Activated CD4-positive, alpha-beta T cell treated with anti-CD3 and anti-CD28 coated beads, Interleukin-2, amount 10 ng/mL, durations not matched to agents 7 days and 5 days (primary cell): ENCODE data around the gene N4BP2. TPM values are rescaled to one million over a fixed set of nuclear protein-coding genes. Genes with fewer than 3 reads are reported as not detected.

ENCODE experiments used
- CTCF ChIA-PET: fragments of 350-600 bp; sonication (Branson Sonifier 250); formaldehyde crosslinking; loops from one replicate; lab custom pipeline; 2021; ENCODE audit warnings: antibody characterized with exemption; lab: Charles Lee
- POLR2A ChIA-PET: fragments of 350-600 bp; sonication (Branson Sonifier 250); formaldehyde crosslinking; loops from one replicate; lab custom pipeline; 2021; ENCODE audit warnings: antibody characterized with exemption; lab: Charles Lee
- DNase-seq: peaks from one replicate; pipeline ENCODE4 v3.0.0-alpha.2; 2020
- H3K27ac Mint-ChIP-seq: one replicate; pipeline ENCODE4 v1.8.0; 2021; ENCODE audit warnings: mild to moderate bottlenecking, moderate library complexity, mixed read lengths
- H3K27me3 Mint-ChIP-seq: one replicate; pipeline ENCODE4 v1.8.0; 2021; ENCODE audit warnings: mixed read lengths
- H3K36me3 Mint-ChIP-seq: one replicate; pipeline ENCODE4 v1.8.0; 2021; ENCODE audit warnings: low read depth, mixed read lengths
- H3K4me1 Mint-ChIP-seq: one replicate; pipeline ENCODE4 v1.8.0; 2021; ENCODE audit warnings: mixed read lengths
- H3K4me3 Mint-ChIP-seq: one replicate; pipeline ENCODE4 v1.8.0; 2021; ENCODE audit warnings: mild to moderate bottlenecking, moderate library complexity, mixed read lengths
- H3K9me3 Mint-ChIP-seq: one replicate; pipeline ENCODE4 v1.8.0; 2021; ENCODE audit warnings: mixed read lengths
- total RNA-seq, 2 experiments: library from RNA; stranded (reverse); gene quantifications; one replicate each; pipeline ENCODE4 v1.2.3, GENCODE V29; 2021

The N4BP2 gene
- total RNA-seq, 2 experiments from 2014 or later = 32.2 to 39.2 TPM

GRCh38 chr4:40168070-40168469 lies 111.4 kb downstream of the N4BP2 start:
- peaks cover 14% of the 10 kb centered on the region for H3K4me1 Mint-ChIP-seq
- ChIA-PET CTCF (no interaction called here), POLR2A (no interaction called here)
- peaks cover 43% of the 10 kb centered on the region for H3K36me3 Mint-ChIP-seq
- no peak overlapping the region for H3K4me3 Mint-ChIP-seq
- no peak overlapping the region for H3K27ac Mint-ChIP-seq
- H3K27me3 Mint-ChIP-seq = no peaks in the 10 kb centered on the region
- no peak for DNase-seq
- peaks cover 9% of the 10 kb centered on the region for H3K9me3 Mint-ChIP-seq

GRCh38 chr4:40170588-40170987 lies 113.9 kb downstream of the N4BP2 start:
- ChIA-PET POLR2A (no interaction called here), CTCF (interaction anchor here (2.0 kb wide), 1 partner anchor 155 kb away, joined by 4 read pairs; no protein-coding TSS in a partner anchor)
- no peak for DNase-seq
- H3K36me3 Mint-ChIP-seq = peaks cover 29% of the 10 kb centered on the region
- H3K4me3 Mint-ChIP-seq = no peak overlapping the region
- H3K27me3 Mint-ChIP-seq = no peaks in the 10 kb centered on the region
- H3K4me1 Mint-ChIP-seq = peaks cover 28% of the 10 kb centered on the region
- H3K9me3 Mint-ChIP-seq = peaks cover 9% of the 10 kb centered on the region
- H3K27ac Mint-ChIP-seq = no peak overlapping the region

GRCh38 chr4:40173470-40173875 lies 116.8 kb downstream of the N4BP2 start:
- DNase-seq = peak; percentile 26
- Mint-ChIP-seq H3K4me3 (peak overlapping the region; percentile 42), H3K4me1 (peaks cover 31% of the 10 kb centered on the region), H3K9me3 (peaks cover 4% of the 10 kb centered on the region), H3K36me3 (peaks cover 8% of the 10 kb centered on the region), H3K27me3 (no peaks in the 10 kb centered on the region), H3K27ac (peak overlapping the region; percentile 84)
- POLR2A ChIA-PET = no interaction called here
- CTCF ChIA-PET = no interaction called here

GRCh38 chr4:40176602-40177001 lies 120.0 kb downstream of the N4BP2 start:
- CTCF ChIA-PET = interaction anchor here (1.0 kb wide), 1 partner anchor 14 kb away, joined by 4 read pairs; no protein-coding TSS in a partner anchor
- Mint-ChIP-seq H3K9me3 (no peaks in the 10 kb centered on the region), H3K4me3 (no peak overlapping the region), H3K36me3 (no peaks in the 10 kb centered on the region), H3K27ac (no peak overlapping the region), H3K27me3 (no peaks in the 10 kb centered on the region), H3K4me1 (peaks cover 31% of the 10 kb centered on the region)
- POLR2A ChIA-PET = interaction anchor here (0.5 kb wide), 1 partner anchor 760 kb away, joined by 3 read pairs; no protein-coding TSS in a partner anchor
- DNase-seq = no peak

GRCh38 chr4:40177591-40177990 lies 120.9 kb downstream of the N4BP2 start:
- Mint-ChIP-seq H3K27me3 (no peaks in the 10 kb centered on the region), H3K27ac (no peak overlapping the region), H3K36me3 (no peaks in the 10 kb centered on the region), H3K4me3 (no peak overlapping the region), H3K4me1 (peaks cover 31% of the 10 kb centered on the region), H3K9me3 (no peaks in the 10 kb centered on the region)
- CTCF ChIA-PET = interaction anchor here (1.0 to 1.3 kb wide), 2 partner anchors 13 to 190 kb away, joined by 4 read pairs; no protein-coding TSS in a partner anchor
- no peak for DNase-seq
- POLR2A ChIA-PET = interaction anchor here (0.6 kb wide), 1 partner anchor 90 kb away, joined by 6 read pairs; no protein-coding TSS in a partner anchor

DNA sequence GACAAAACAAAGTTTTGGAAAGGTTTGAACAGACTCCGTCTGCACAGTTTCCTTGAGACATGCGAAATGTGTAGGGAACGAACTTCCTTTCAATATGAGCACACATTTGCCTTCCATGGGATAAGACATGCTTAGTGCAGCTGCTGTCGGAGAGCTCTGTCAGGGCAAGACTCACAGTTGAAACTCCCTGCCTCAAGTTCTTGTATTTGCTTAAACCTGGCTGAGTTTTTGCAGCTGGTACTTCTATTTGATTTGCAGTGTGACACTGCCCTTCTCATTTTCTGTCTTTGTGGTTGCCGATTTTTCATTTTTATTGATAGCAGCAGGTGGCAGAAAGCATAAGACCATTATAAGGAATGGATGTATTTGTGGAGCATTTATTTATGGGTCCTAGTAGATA lies 122.0 kb downstream of the N4BP2 start:
- Mint-ChIP-seq H3K9me3 (no peaks in the 10 kb centered on the region), H3K4me3 (no peak overlapping the region), H3K4me1 (peaks cover 24% of the 10 kb centered on the region), H3K27ac (no peak overlapping the region), H3K27me3 (no peaks in the 10 kb centered on the region), H3K36me3 (peaks cover 2% of the 10 kb centered on the region)
- no peak for DNase-seq
- POLR2A ChIA-PET = no interaction called here
- CTCF ChIA-PET = interaction anchor here (1.4 kb wide), 1 partner anchor 27 kb away, joined by 3 read pairs; no protein-coding TSS in a partner anchor

GRCh38 chr4:40179360-40179759 lies 122.7 kb downstream of the N4BP2 start:
- Mint-ChIP-seq H3K36me3 (peaks cover 4% of the 10 kb centered on the region), H3K4me3 (no peak overlapping the region), H3K4me1 (peaks cover 24% of the 10 kb centered on the region), H3K27ac (no peak overlapping the region), H3K27me3 (no peaks in the 10 kb centered on the region), H3K9me3 (no peaks in the 10 kb centered on the region)
- CTCF ChIA-PET = interaction anchor here (1.3 to 1.4 kb wide), 2 partner anchors 17 to 28 kb away, joined by 3 read pairs; no protein-coding TSS in a partner anchor
- POLR2A ChIA-PET = no interaction called here
- no peak for DNase-seq

DNA sequence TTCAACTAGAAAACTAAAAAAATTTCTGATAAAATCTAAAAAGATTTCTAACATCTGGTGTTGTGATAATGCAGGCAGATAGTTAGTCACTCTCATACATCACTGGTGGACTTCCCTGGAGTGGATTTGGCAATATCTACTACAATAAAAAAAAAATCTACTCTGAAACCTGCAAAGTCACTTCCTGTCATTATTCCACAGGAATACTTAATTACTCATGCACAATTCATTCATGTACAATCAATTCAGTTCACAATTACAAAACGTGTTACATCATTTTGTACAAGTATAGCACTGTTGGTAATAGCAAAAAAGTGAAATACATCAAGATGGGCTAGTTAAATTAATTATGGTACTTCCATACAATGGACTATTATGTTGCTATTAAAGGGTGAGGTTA lies 123.7 kb downstream of the N4BP2 start:
- H3K4me3 Mint-ChIP-seq = no peak overlapping the region
- peaks cover 4% of the 10 kb centered on the region for H3K36me3 Mint-ChIP-seq
- H3K27ac Mint-ChIP-seq = no peak overlapping the region
- ChIA-PET POLR2A (no interaction called here), CTCF (interaction anchor here (1.3 kb wide), 1 partner anchor 18 kb away, joined by 3 read pairs; no protein-coding TSS in a partner anchor)
- no peaks in the 10 kb centered on the region for H3K9me3 Mint-ChIP-seq
- DNase-seq = no peak
- peaks cover 29% of the 10 kb centered on the region for H3K4me1 Mint-ChIP-seq
- H3K27me3 Mint-ChIP-seq = no peaks in the 10 kb centered on the region

DNA sequence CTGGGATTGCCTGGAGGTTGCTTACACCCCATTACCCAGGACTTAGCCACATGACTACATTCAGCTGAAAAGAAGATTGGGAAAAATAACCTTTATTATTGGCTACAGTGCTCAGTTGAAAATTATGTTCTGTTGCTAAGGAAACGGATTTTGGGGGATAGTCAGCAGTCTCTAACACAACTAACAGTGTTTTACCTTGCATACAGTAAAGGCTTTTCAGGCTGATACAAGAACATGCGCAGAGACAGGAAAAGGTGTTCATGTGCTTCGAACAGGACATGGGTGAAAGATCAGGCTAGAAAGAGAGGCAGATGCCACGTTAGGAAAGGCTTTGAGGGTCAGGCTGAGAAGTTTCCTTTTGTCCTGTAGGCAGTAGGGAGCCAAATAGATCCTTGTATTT lies 125.4 kb downstream of the N4BP2 start:
- Mint-ChIP-seq H3K27me3 (no peaks in the 10 kb centered on the region), H3K4me3 (no peak overlapping the region), H3K9me3 (no peaks in the 10 kb centered on the region), H3K36me3 (peaks cover 6% of the 10 kb centered on the region), H3K27ac (no peak overlapping the region), H3K4me1 (peaks cover 41% of the 10 kb centered on the region)
- DNase-seq = no peak
- ChIA-PET CTCF (interaction anchor here (1.0 to 2.3 kb wide), 4 partner anchors 9 to 135 kb away, joined by 3 to 7 read pairs (median 6); no protein-coding TSS in a partner anchor), POLR2A (no interaction called here)

GRCh38 chr4:40182954-40183353 lies 126.3 kb downstream of the N4BP2 start:
- no peaks in the 10 kb centered on the region for H3K9me3 Mint-ChIP-seq
- POLR2A ChIA-PET = no interaction called here

DNA sequence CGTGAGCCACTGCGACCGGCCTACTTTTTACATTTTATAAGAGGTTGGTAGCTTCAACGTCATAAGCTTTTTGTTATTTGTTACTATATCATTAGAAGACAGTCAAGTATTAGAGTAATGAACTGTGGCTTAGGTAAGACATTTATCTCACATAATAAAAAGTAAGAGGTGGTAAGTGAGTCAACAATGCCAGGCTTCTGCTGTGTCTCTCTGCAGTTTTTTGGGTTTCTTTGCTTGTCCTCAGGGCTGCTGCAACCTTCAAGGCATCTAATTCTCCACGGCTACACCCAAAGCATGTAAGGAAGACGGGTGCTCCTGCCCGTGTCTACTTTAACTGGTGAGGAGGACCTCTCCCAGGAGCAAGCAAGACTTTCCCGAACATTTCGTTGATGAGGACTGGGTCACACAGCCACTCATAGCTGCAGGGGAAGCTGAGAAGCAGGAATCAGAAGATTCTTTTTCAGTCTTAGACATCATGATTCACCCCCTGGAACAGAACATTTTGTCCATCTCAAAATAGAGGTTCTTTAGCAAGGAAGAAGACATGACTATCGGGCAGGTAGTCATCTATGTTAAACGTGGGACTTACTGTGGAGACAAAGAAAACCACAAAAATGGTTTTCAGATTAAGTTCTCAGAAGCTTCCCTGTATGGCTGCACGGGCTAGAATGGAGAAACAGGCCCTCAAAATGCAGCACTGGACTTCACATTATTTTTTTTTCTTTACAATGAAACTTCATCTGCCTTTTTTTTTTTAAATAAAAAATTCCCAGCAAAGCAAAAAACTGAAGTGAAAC lies 127.2 kb downstream of the N4BP2 start:
- Mint-ChIP-seq H3K36me3 (peaks cover 13% of the 10 kb centered on the region), H3K4me1 (peaks cover 46% of the 10 kb centered on the region), H3K4me3 (peak overlapping the region; percentile 22), H3K9me3 (no peaks in the 10 kb centered on the region), H3K27ac (peak overlapping the region; percentile 41), H3K27me3 (no peaks in the 10 kb centered on the region)
- DNase-seq = no peak
- CTCF ChIA-PET = interaction anchor here (0.6 to 3.1 kb wide), 8 partner anchors 10 to 738 kb away, joined by 3 to 13 read pairs (median 4); partner anchors contain the start of gene RHOH
- POLR2A ChIA-PET = no interaction called here

More at GRCh38 chr4:40182954-40183353, 126.3 kb downstream of the N4BP2 start:
- Mint-ChIP-seq H3K27ac (no peak overlapping the region), H3K4me1 (peaks cover 45% of the 10 kb centered on the region), H3K4me3 (no peak overlapping the region), H3K27me3 (no peaks in the 10 kb centered on the region), H3K36me3 (peaks cover 12% of the 10 kb centered on the region)
- CTCF ChIA-PET = interaction anchor here (1.1 to 3.1 kb wide), 8 partner anchors 8 to 134 kb away, joined by 3 to 13 read pairs (median 4); partner anchors contain the start of gene RHOH
- DNase-seq = no peak

GRCh38 chr4:40185830-40186664 lies 129.4 kb downstream of the N4BP2 start:
- Mint-ChIP-seq H3K36me3 (peaks cover 17% of the 10 kb centered on the region), H3K27ac (no peak overlapping the region), H3K9me3 (no peaks in the 10 kb centered on the region), H3K4me1 (peaks cover 65% of the 10 kb centered on the region), H3K4me3 (no peak overlapping the region), H3K27me3 (no peaks in the 10 kb centered on the region)
- CTCF ChIA-PET = interaction anchor here (1.1 to 3.1 kb wide), 5 partner anchors 10 to 127 kb away, joined by 3 to 13 read pairs (median 6); partner anchors contain the start of gene RHOH
- POLR2A ChIA-PET = no interaction called here
- no peak for DNase-seq
